Epithelial cell of esophagus (primary cell): Measurements from ENCODE around the gene GRIK3.

Experiments used
- DNase-seq: peaks from one replicate; pipeline ENCODE4 v3.0.0; 2010; ENCODE audit warnings: low read depth
- H3K4me3 ChIP-seq: 2 replicates; pipeline ENCODE4 v1.5.1; 2011; ENCODE audit warnings: mild to moderate bottlenecking, low read length, control low read depth
- CTCF ChIP-seq: IDR thresholded peaks from 2 replicates; pipeline ENCODE4 v1.5.1; 2011; ENCODE audit warnings: low read depth, mild to moderate bottlenecking, low read length, control low read depth, inconsistent platforms; ENCODE audit not compliant: insufficient read depth; ENCODE audit errors: missing control alignments

The GRIK3 gene

GRCh38 chr1:36948606-36949005 lies 85.7 kb downstream of the GRIK3 start:
- no peak for DNase-seq
- H3K4me3 ChIP-seq = no peak overlapping the region
- TF ChIP-seq CTCF = no peak

- no peak for TF ChIP-seq CTCF
- DNase-seq = no peak
- no peak overlapping the region for H3K4me3 ChIP-seq
Observed at GRCh38 chr1:36948147-36948546, 86.2 kb downstream of the GRIK3 start.

- no peak for TF ChIP-seq CTCF
- H3K4me3 ChIP-seq = no peak overlapping the region
- DNase-seq = no peak
Observed at GRCh38 chr1:36947384-36947783, 86.9 kb downstream of the GRIK3 start.

- no peak for DNase-seq
- H3K4me3 ChIP-seq = no peak overlapping the region
- no peak for TF ChIP-seq CTCF
Observed at GRCh38 chr1:36944883-36945282, 89.4 kb downstream of the GRIK3 start.

- no peak for TF ChIP-seq CTCF
- no peak for DNase-seq
- no peak overlapping the region for H3K4me3 ChIP-seq
Observed at GRCh38 chr1:36942148-36942547, 92.2 kb downstream of the GRIK3 start.

- DNase-seq = no peak
- H3K4me3 ChIP-seq = no peak overlapping the region
- TF ChIP-seq CTCF = no peak
Observed at GRCh38 chr1:36941316-36941978, 92.9 kb downstream of the GRIK3 start.

- H3K4me3 ChIP-seq = no peak overlapping the region
- DNase-seq = no peak
- no peak for TF ChIP-seq CTCF
Observed at GRCh38 chr1:36938819-36939218, 95.5 kb downstream of the GRIK3 start.
